Measurements from ENCODE around the gene SETBP1.

Gene SETBP1

GRCh38 chr18:44759925-44760342, 79.2 kb downstream of the SETBP1 start:
- no peak for DNase-seq (ENCODE audit: low read depth)

DNA sequence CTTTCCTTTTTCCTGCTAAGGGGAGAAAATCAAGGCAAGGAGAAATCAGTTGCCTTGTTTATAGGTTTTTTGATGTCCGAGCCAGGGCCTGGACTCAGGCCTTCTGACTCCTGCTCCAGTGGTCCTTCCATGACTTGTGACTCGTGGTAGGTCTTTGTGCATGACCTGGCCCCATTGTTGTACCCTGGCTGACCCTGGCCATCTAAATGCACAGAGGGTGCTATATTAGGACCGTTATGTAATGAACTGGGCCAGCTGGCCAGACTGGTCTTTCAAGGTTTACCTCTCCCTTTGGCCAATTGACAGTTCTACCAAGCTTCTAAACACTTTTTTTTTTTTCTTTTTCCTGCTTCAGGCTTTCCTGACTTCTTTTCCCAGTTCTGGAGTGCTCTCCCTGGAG, 81.1 kb downstream of the SETBP1 start:
- no peak for DNase-seq (ENCODE audit: low read depth)

DNA sequence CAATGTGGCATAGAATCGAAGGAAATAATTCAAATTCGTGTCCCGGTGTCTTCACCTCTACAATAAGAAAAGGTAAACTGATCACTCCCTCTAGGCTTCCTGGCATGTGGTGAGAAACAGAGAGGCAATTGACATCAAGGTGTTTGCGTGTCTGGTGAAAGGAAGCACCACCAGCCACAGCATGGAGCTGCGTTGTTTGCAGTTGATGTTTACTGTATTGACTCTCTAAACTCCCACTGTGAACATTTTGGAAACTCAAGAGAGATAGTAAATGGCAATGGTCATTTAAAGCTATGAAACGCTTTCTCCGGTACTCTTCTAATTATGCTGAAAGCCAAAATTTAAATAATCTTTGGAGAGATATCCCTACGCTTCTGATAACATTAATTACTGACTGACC, 82.6 kb downstream of the SETBP1 start:
- no peak for DNase-seq (ENCODE audit: low read depth)

DNA sequence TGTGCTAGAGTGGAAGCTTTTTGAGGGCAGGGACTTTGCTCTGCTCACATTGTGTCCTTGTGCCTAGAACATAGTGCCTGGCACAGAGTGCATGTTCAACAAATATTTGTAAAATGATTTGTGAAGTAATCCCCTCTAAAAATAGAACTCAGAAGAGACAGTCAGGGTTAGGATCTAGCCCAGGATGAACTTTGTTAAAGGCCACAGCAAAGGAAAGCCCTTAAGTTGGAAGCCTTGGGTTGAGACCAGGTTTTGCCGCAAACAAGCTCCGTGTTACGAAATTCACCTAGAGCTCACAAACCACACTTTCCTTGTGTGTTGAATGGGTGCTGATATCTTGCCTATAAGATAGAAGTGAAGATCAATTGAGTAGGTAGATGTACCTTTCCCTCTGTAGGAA, 84.2 kb downstream of the SETBP1 start:
- no peak for DNase-seq (ENCODE audit: low read depth)

DNA sequence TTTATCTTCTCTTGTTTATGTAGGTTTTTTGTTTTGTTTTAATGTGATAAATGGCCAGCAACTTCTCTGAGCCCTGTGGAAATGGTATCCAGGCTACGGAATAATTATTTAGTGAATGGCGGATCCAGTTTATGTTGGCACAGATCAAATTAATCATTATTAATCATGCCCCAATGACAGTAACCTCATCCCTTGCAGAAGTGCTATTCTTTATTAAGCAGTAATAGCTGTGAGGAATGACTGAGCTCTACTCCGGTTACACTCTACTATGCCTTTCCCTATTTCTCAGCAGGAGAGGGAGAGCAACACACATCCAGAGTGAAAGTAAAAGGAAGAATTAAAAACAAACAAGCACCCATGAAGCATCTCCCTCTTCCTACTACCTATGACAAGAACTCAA, 84.8 kb downstream of the SETBP1 start:
- no peak for DNase-seq (ENCODE audit: low read depth)

DNA sequence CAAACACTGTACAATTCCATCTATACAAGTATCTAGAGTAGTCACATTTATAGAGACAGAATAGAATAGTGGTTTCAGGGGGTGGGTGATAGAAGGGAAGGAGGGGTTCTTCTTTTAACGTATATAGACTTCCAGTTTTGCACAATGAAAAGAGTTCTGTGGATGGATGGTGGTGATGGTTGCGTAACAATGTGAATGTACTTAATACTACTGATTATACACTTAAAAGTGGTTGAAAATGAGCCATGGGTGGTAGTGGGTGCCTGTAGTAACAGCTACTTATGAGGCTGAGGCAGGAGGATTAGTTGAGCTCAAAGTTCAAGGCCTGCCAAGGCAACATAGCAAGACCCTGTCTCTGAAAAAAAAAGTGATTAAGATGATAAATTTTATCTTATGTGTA, 85.8 kb downstream of the SETBP1 start:
- no peak for DNase-seq (ENCODE audit: low read depth)

GRCh38 chr18:44767807-44768206, 87.1 kb downstream of the SETBP1 start:
- no peak for DNase-seq (ENCODE audit: low read depth)

DNA sequence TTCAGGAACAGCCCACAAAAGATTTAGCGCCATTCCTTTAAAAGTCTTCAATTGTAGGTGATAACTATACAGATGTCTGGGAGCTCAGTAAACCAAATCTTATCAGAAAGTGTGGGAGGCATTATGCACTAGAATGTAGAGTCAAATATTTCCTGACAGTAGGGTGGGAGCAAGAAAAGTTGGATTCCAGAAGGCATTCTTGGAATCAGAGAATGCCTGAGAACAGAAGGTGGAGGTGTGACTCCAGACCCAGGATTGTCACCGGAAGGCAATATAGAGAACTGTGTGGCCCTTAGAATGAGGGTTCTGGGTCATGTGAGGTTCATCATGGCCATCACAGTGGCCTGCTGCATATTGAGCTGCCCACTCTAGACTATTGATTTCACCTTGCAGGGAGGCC, 90.0 kb downstream of the SETBP1 start:
- no peak for DNase-seq (ENCODE audit: low read depth)

DNA sequence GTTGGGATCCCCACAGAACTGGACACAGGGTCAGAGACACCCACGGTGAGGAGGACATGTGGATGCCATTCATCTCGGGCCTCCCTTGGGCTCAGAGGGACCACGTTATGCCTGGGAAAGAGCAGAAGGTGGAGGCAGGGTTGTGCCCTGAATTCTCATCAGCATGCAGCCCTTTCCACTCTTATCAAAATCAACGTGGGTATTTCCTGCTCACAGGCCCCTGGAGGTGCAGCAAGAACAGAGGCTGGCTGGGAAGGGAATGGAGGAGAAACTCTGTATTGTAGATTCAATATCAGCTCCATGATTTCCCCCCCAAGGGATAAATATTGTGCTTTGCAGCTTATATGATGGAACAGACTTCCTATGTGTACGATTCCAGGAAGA, 90.9 kb downstream of the SETBP1 start:
- DNase-seq (ENCODE audit: low read depth): no peak

- DNase-seq (ENCODE audit: low read depth): no peak
Measured at GRCh38 chr18:44771956-44772917, 91.5 kb downstream of the SETBP1 start.

DNA sequence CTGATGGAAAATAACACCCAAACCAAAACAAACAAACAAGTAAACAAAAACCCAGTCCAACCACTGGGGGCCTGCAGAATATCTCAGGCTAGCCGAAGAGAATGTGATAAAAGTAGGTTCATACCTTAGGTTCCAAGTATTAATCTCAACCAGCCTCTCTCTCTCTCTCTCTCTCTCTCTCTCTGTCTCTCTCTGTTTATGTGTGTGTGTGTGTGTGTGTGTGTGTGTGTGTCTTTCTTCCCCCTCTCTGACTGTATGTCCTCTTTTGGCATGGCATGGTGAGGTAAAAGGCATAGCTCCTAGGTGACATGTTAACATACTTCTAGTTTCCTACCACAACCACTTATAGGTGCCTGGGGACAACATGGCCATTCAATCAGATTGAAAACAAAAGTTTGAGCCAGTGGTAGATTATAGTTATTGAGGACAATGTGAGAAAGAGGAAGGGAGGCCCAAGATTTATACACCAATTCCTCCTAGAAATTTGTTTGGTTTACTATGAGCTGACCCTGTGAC, 93.0 kb downstream of the SETBP1 start:
- no peak for DNase-seq (ENCODE audit: low read depth)

DNA sequence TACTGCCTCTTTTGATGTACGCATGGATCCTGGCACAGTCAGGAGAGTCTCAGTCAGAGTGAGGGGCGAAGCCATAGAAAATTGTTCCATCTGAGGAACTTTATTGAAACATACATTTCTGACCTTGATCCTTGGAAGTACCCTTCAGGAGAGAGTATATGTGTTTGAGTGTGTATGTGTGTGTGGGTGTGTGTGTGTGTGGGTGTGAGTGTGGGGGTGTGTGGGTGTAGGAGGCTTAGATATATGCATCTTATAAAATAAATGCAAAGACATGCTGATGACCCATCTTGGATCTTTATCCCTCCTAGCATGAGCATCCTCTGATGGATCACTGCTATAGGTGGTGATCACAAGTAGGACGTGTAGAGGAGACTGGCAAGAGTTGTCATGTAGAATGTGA, 93.5 kb downstream of the SETBP1 start:
- DNase-seq (ENCODE audit: low read depth): no peak

- no peak for DNase-seq (ENCODE audit: low read depth)
Measured at GRCh38 chr18:44777457-44778192, 96.9 kb downstream of the SETBP1 start.

- no peak for DNase-seq (ENCODE audit: low read depth)
Measured at GRCh38 chr18:44778788-44779187, 98.1 kb downstream of the SETBP1 start.

DNA sequence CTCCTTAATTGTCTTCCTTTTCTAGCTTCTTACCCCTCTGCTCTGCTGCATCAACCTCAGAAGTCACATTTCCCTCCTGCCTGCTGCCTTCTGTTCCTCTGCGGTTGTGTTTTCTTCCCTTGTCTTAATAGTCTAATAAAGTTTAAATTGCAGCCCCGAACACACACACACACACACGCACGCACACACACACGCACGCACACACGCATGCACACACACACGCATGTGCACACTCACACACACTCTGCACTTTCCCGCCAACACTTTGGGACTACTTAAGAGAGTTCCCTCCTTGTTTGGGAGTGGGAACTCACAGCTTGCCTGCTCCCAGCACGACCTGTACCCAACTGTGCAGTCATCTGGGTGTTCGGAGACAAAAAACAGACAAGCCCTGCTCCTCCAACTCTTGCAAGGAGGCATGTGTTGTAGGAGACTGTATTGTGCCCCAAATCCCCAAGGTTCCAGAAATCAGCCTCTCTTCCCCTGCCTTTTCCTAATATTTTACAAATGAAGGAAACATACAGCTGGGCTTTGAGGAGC, 99.1 kb downstream of the SETBP1 start:
- DNase-seq (ENCODE audit: low read depth): no peak

- DNase-seq (ENCODE audit: low read depth): no peak
Measured at GRCh38 chr18:44781886-44782285, 101.2 kb downstream of the SETBP1 start.

DNA sequence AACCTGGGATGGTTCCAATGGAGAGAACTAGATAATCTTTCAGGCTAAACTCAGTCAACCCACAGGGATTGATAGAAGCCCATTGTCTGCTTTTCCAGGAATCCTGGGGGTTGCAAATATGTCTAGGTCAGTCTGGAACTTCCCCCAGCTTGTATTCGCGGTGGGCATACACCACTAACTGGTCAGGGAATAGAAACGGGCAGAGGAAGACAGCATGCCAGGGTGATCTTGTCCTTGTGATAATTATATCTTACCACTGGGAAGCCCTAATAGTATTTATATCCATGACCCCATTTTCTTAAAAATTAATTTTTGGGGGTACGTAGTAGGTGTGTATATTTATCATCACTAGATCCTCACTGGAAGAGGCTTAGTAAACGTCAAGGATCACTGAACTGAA, 101.9 kb downstream of the SETBP1 start:
- DNase-seq (ENCODE audit: low read depth): no peak

DNA sequence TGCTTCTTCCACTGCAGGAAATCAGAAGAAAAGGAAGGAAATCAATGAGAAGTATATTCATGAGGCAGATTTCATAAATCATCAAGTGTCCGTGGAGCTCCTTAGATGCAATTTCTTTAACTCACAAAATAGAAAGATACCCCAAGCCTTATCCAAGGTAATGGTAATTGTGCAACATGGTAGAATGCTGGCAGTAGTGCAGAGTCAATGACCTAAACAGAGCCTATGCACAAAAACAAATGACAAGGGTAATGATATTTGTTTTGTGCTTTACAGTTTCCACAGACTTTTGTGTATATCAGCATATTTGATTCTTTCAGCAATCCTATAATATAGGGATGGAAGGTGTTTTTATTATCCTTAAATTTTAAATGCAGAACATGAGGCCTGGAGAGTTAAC, 102.7 kb downstream of the SETBP1 start:
- no peak for DNase-seq (ENCODE audit: low read depth)

GRCh38 chr18:44786257-44786656, 105.6 kb downstream of the SETBP1 start:
- no peak for DNase-seq (ENCODE audit: low read depth)

GRCh38 chr18:44786688-44787087, 106.0 kb downstream of the SETBP1 start:
- no peak for DNase-seq (ENCODE audit: low read depth)

GRCh38 chr18:44788334-44788733, 107.6 kb downstream of the SETBP1 start:
- no peak for DNase-seq (ENCODE audit: low read depth)

DNA sequence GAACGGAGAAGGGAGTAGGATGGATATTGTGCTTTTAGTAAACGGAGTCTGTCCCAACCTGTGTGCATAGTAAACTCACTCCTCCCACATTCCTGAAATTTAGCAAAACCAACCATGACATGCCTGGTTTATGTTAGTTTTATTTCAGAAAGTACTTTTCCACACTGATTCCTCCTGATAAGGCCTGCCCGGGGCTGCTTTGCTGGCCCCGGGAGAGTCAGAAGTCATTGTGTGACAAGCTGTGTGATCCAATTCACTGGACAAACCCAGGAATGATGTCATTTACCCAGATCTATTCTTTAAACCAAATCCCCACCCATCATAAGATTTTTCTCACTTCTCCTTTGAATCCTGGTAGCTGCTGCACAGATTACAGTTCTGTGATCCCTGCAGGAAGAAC, 109.0 kb downstream of the SETBP1 start:
- DNase-seq (ENCODE audit: low read depth): no peak

DNA sequence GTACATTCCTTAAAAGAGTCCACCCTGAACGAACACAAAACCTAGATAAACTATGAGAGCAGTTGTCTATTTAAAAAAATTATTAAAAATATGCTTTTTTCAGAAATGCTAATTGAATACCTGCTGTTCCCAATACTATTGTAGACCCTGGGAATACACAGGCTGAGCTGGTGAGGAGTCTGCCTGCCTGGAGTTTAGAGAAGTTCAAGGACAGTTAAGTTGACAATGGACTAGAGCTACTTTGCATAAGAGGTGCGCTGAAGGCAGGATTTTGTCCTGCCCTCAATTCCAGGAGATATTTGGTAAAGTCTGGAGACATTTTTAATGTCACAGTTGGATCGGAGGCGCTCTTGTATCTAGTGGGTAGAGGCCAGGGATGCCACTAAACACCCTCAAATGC, 110.2 kb downstream of the SETBP1 start:
- DNase-seq (ENCODE audit: low read depth): no peak
